Activated naive CD8-positive, alpha-beta T cell treated with anti-CD3 and anti-CD28 coated beads, Interleukin-2, amount 10 ng/mL, durations not matched to agents 7 days and 5 days (primary cell): ENCODE results near the gene FOXO1. TPM values are rescaled to one million over a fixed set of nuclear protein-coding genes. Genes with fewer than 3 reads are reported as not detected.
A peak's percentile ranks its signal among the peaks of the same experiment; 100 is the strongest.

Experiments
- ATAC-seq: fragments of 150-1000 bp; cut with Tn5 transposase; one replicate; pipeline ENCODE4 v1.10.0; 2021; ENCODE audit warnings: low read depth, moderate library complexity
- POLR2A ChIA-PET: fragments of 350-600 bp; sonication (Branson Sonifier 250); formaldehyde crosslinking; loops from one replicate; lab custom pipeline; 2021; ENCODE audit warnings: antibody characterized with exemption; lab: Charles Lee
- DNase-seq: peaks from one replicate; pipeline ENCODE4 v3.0.0; 2021
- H3K27ac Mint-ChIP-seq: one replicate; pipeline ENCODE4 v1.8.0; 2022; ENCODE audit warnings: mild to moderate bottlenecking, mixed read lengths
- H3K27me3 Mint-ChIP-seq: one replicate; pipeline ENCODE4 v1.8.0; 2022; ENCODE audit warnings: mild to moderate bottlenecking, moderate library complexity, mixed read lengths
- H3K36me3 Mint-ChIP-seq: one replicate; pipeline ENCODE4 v1.8.0; 2021; ENCODE audit warnings: mild to moderate bottlenecking, mixed read lengths
- H3K4me1 Mint-ChIP-seq: one replicate; pipeline ENCODE4 v1.8.0; 2021; ENCODE audit warnings: mixed read lengths
- H3K4me3 Mint-ChIP-seq: one replicate; pipeline ENCODE4 v1.8.0; 2022; ENCODE audit warnings: mild to moderate bottlenecking, moderate library complexity, mixed read lengths
- H3K9me3 Mint-ChIP-seq: one replicate; pipeline ENCODE4 v1.8.0; 2021; ENCODE audit warnings: mixed read lengths
- total RNA-seq, 2 experiments: library from RNA; stranded (reverse); gene quantifications; one replicate each; pipeline ENCODE4 v1.2.3, GENCODE V29; 2021

Gene FOXO1
- total RNA-seq, 2 experiments from 2014 or later, result 36.7 to 39.8 TPM

DNA sequence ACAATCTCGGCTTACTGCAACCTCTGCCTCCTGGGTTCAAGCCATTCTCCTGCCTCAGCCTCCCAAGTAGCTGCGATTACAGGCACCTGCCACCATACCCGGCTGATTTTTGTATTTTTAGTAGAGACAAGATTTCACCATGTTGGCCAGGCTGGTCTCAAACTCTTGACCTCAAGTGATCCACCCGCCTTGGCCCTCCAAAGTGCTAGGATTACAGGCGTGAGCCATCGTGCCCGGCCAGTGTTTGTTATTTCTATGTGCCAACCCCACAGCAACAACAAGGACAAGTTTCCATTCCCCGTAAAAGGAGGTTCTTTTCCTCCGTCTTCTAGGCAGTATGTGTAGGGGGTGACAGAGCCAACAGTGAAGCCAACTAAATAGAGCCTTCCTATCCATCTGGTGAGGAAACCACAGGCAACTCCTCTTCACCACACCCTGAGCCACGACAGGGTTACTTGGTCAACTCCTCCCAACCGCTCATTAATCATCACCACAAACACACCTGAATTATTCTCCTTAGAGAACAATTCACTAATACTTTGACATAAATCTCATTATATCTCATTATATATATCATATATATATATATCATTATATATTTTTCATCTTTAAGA is 25.5 kb downstream of the FOXO1 start:
- H3K4me1 Mint-ChIP-seq, result peaks cover 67% of the 10 kb centered on the region
- peak overlapping the region; percentile 62 for H3K27ac Mint-ChIP-seq
- POLR2A ChIA-PET, result interaction anchor here (1.2 kb wide), 1 partner anchor 11 kb away, joined by 5 read pairs; no protein-coding TSS in a partner anchor
- DNase-seq, result no peak
- H3K27me3 Mint-ChIP-seq, result no peaks in the 10 kb centered on the region
- peak overlapping the region; percentile 57 for H3K4me3 Mint-ChIP-seq
- H3K9me3 Mint-ChIP-seq, result peaks cover 1% of the 10 kb centered on the region
- ATAC-seq, result peak; percentile 25
- peaks cover 20% of the 10 kb centered on the region for H3K36me3 Mint-ChIP-seq

GRCh38 chr13:40640202-40640601 is 26.2 kb downstream of the FOXO1 start:
- Mint-ChIP-seq H3K36me3 (peaks cover 17% of the 10 kb centered on the region), H3K27me3 (no peaks in the 10 kb centered on the region), H3K4me1 (peaks cover 65% of the 10 kb centered on the region), H3K4me3 (no peak overlapping the region), H3K9me3 (peaks cover 1% of the 10 kb centered on the region), H3K27ac (no peak overlapping the region)
- POLR2A ChIA-PET, result interaction anchor here (1.2 kb wide), 1 partner anchor 10 kb away, joined by 5 read pairs; no protein-coding TSS in a partner anchor
- ATAC-seq (peak; percentile 55), DNase-seq (no peak)

DNA sequence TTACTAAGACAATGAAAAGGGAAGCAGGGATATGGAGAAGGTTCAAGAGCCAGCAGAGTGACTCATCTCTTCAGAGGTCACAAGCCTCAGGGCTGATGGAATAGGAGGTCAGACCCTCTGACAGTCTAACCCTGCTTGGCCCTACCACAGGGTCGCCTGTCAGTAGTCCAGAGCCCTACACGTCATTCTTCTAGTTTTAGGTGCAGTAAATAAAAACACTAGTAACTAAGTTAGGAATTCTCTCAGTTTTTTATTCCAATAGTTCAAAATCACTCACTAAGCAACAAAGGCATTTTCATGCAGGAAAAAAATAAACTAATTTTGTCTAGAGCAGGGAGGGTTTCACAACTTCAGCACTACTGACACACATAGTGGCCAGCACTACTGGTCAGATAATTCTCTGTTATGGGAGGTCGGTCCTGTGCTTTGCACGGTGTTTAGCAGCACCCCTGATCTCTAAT is 27.2 kb downstream of the FOXO1 start:
- POLR2A ChIA-PET, result interaction anchor here (1.2 kb wide), 1 partner anchor 9 kb away, joined by 5 read pairs; no protein-coding TSS in a partner anchor
- no peak overlapping the region for H3K4me3 Mint-ChIP-seq

DNA sequence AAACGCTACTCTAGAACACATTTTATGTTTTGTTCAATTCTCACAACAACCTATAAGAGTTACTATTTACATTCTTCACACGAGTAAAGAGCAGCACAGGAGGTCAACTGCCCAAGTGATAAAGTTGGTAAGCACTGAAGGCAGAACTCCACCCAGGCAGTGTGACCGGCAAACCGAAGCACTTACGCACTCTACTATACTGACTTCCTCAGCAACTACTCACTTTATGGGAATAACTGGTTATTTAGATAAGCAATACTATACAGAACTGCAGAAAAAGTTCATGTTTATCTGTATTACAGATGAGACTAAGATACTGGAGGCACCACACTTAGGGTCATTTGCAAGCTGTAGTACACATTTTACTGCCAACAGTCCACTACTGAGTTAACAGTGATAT is 28.8 kb downstream of the FOXO1 start:
- peaks cover 1% of the 10 kb centered on the region for H3K9me3 Mint-ChIP-seq
- H3K4me3 Mint-ChIP-seq, result no peak overlapping the region
- peaks cover 20% of the 10 kb centered on the region for H3K36me3 Mint-ChIP-seq
- POLR2A ChIA-PET, result interaction anchor here (0.7 to 0.8 kb wide), 2 partner anchors 10 to 24 kb away, joined by 3 to 4 read pairs; no protein-coding TSS in a partner anchor
- H3K4me1 Mint-ChIP-seq, result peaks cover 59% of the 10 kb centered on the region
- H3K27me3 Mint-ChIP-seq, result no peaks in the 10 kb centered on the region
- ATAC-seq, result no peak
- peak overlapping the region; percentile 21 for H3K27ac Mint-ChIP-seq
- DNase-seq, result no peak

More for the DNA sequence above, 27.2 kb downstream of the FOXO1 start:
- Mint-ChIP-seq H3K4me1 (peaks cover 60% of the 10 kb centered on the region), H3K27me3 (no peaks in the 10 kb centered on the region), H3K27ac (no peak overlapping the region), H3K36me3 (peaks cover 17% of the 10 kb centered on the region), H3K9me3 (peaks cover 1% of the 10 kb centered on the region)
- DNase-seq (no peak), ATAC-seq (no peak)

DNA sequence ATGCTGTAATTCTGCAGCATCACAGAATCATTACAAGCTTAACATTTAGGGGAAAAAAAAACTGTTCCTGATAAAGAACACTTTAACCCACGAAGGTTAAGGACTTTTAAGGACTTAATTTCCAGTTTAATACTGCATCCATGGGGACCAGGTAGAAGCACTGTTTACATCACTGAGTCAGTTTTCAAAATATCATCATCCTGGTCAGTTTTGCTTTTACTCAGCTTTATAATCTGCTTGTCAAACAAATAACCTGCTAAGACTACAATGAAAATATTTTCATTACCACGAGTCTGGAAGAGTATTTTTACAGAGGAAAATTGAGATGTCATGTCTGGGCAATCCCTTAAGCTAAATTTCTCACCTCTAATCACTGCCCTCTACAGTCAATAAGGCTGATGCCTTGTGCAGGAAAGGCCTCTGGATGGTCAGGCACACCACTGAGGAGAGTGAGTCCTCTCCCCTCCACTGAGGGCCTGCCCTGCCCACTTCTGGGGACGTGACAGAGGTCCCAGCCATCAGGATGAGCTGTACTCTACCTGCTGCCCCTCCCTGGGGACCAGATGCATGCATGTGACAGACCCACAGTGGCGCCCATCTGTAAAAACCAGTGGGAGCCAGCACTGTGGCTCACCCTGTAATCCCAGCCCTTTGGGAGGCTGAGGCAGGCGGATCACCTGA is 31.0 kb downstream of the FOXO1 start:
- POLR2A ChIA-PET, result no interaction called here
- Mint-ChIP-seq H3K9me3 (no peaks in the 10 kb centered on the region), H3K4me3 (no peak overlapping the region), H3K27ac (no peak overlapping the region), H3K4me1 (peaks cover 55% of the 10 kb centered on the region), H3K27me3 (no peaks in the 10 kb centered on the region), H3K36me3 (peaks cover 16% of the 10 kb centered on the region)
- DNase-seq (no peak), ATAC-seq (no peak)

DNA sequence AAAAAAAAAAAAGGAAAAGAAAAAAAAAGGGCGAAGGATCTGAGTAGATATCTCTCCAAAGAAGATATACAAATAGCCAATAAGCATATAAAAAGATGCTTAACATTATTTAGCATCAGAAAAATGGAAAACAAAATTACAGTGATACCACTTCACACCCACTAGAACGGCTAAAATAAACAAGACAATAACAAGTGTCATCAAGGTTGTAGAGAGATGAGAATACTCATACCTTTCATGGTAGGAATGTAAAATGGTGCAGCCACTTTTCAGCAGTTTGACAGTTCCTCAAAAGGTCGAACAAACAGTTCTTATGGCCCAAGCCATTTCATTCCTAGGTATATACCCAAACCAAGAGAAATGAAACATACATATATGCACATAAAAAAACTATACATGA is 33.5 kb downstream of the FOXO1 start:
- DNase-seq, result no peak
- Mint-ChIP-seq H3K27ac (peak overlapping the region; percentile 12), H3K36me3 (peaks cover 19% of the 10 kb centered on the region), H3K4me1 (peaks cover 55% of the 10 kb centered on the region), H3K9me3 (no peaks in the 10 kb centered on the region), H3K27me3 (no peaks in the 10 kb centered on the region), H3K4me3 (no peak overlapping the region)
- POLR2A ChIA-PET, result no interaction called here
- no peak for ATAC-seq

DNA sequence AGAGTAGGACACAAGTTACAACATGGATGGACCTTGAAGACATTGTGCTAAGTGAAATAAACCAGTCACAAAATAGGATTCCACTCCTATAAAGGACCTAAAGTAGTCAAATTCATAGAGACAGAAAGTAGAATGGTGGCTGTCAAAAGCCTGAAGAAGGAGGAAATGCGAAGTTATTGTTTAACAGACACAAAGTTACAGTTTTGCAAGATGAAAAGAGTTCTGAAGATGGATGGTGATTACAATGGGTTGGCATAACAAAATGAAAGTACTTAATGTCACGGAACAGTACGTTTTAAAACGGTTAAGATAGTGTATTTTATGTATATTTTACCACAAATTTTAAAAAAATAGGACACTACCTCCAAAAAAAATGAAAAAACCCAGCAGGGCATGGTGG is 34.8 kb downstream of the FOXO1 start:
- H3K27ac Mint-ChIP-seq, result peak overlapping the region; percentile 64
- ATAC-seq, result peak; percentile 28
- H3K27me3 Mint-ChIP-seq, result no peaks in the 10 kb centered on the region
- no peaks in the 10 kb centered on the region for H3K9me3 Mint-ChIP-seq
- DNase-seq, result no peak
- peaks cover 24% of the 10 kb centered on the region for H3K36me3 Mint-ChIP-seq
- H3K4me1 Mint-ChIP-seq, result peaks cover 52% of the 10 kb centered on the region
- POLR2A ChIA-PET, result interaction anchor here (1.1 kb wide), 1 partner anchor 17 kb away, joined by 3 read pairs; no protein-coding TSS in a partner anchor
- H3K4me3 Mint-ChIP-seq, result peak overlapping the region; percentile 63

GRCh38 chr13:40629678-40630384 is 36.6 kb downstream of the FOXO1 start:
- Mint-ChIP-seq H3K9me3 (no peaks in the 10 kb centered on the region), H3K36me3 (peaks cover 27% of the 10 kb centered on the region), H3K27ac (peak overlapping the region; percentile 13), H3K27me3 (no peaks in the 10 kb centered on the region), H3K4me3 (peak overlapping the region; percentile 12), H3K4me1 (peaks cover 52% of the 10 kb centered on the region)
- peak; percentile 35 for ATAC-seq
- POLR2A ChIA-PET, result interaction anchor here (1.5 kb wide), 1 partner anchor 10 kb away, joined by 5 read pairs; no protein-coding TSS in a partner anchor
- no peak for DNase-seq

DNA sequence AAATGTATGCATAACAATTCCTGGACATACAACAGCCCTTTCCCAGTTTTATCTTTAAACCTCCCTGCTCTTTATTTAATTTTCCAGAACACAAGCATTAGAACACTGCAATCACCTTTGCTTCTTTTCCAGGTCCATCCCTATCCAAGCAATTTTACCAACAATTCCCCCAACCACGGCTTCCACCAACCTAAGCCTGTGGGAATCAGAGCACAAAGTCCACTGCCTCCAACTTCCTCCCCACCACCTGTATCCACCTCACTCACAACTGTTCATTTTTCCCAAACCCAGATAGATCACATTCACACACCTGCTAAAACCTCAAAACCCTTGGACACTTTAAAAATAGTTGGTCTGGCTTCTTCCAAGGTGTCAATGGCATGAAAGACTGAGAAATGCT is 39.5 kb downstream of the FOXO1 start:
- POLR2A ChIA-PET, result no interaction called here
- DNase-seq, result no peak
- H3K9me3 Mint-ChIP-seq, result no peaks in the 10 kb centered on the region
- H3K27me3 Mint-ChIP-seq, result no peaks in the 10 kb centered on the region
- no peak for ATAC-seq
- peak overlapping the region; percentile 5 for H3K27ac Mint-ChIP-seq
- H3K4me1 Mint-ChIP-seq, result peaks cover 56% of the 10 kb centered on the region
- no peak overlapping the region for H3K4me3 Mint-ChIP-seq
- peaks cover 25% of the 10 kb centered on the region for H3K36me3 Mint-ChIP-seq

- ATAC-seq (no peak), DNase-seq (no peak)
- POLR2A ChIA-PET, result no interaction called here
- H3K4me1 Mint-ChIP-seq, result peaks cover 54% of the 10 kb centered on the region
- no peaks in the 10 kb centered on the region for H3K9me3 Mint-ChIP-seq
- peak overlapping the region; percentile 23 for H3K27ac Mint-ChIP-seq
- peaks cover 24% of the 10 kb centered on the region for H3K36me3 Mint-ChIP-seq
- no peaks in the 10 kb centered on the region for H3K27me3 Mint-ChIP-seq
- H3K4me3 Mint-ChIP-seq, result no peak overlapping the region
Measured at GRCh38 chr13:40626561-40626960, 39.9 kb downstream of the FOXO1 start.

DNA sequence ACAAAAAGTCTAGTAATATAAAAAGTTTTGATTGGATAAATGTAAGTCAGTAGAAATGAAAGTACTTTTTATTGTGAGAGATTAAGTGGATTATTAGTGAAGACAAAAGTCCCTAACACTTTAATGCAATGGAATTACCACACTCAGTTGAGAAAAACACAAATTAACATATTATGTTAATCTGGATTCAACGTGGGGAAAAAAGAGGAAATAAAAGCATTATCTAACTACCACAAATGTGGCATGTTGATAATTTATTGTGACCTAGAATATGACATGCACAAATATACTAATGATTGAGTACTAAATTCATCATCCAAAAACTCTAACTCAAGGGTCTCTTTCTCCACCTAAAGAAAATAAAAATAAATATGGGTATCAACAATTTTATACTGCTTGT is 41.5 kb downstream of the FOXO1 start:
- no peak for DNase-seq
- Mint-ChIP-seq H3K27me3 (no peaks in the 10 kb centered on the region), H3K4me1 (peaks cover 48% of the 10 kb centered on the region), H3K9me3 (no peaks in the 10 kb centered on the region), H3K4me3 (no peak overlapping the region), H3K27ac (no peak overlapping the region), H3K36me3 (peaks cover 28% of the 10 kb centered on the region)
- POLR2A ChIA-PET, result no interaction called here
- no peak for ATAC-seq

GRCh38 chr13:40624383-40624782 is 42.1 kb downstream of the FOXO1 start:
- ATAC-seq, result no peak
- Mint-ChIP-seq H3K4me3 (no peak overlapping the region), H3K27me3 (no peaks in the 10 kb centered on the region), H3K4me1 (peaks cover 48% of the 10 kb centered on the region), H3K9me3 (no peaks in the 10 kb centered on the region), H3K27ac (no peak overlapping the region), H3K36me3 (peaks cover 34% of the 10 kb centered on the region)
- POLR2A ChIA-PET, result interaction anchor here (0.8 kb wide), 1 partner anchor 10 kb away, joined by 3 read pairs; no protein-coding TSS in a partner anchor
- DNase-seq, result no peak

DNA sequence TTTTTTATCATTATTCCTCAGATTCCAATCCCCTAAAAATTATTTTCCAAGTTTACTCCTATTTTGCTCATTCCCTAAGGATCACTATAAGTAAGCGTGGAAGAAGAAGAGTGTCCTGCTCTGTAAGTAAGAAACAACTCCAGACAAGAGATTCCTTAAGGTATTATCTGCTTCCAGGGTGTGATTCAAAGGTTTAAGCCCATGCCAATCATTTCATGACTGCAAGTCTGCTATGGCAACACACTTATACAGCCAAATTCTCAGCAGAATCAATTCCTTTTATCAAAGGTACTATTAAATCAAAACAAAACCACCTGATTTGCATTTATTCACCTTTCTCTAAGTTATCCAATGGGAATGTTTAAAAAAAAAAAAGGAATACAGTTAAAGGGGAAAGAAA is 43.7 kb downstream of the FOXO1 start:
- no peak for ATAC-seq
- H3K27ac Mint-ChIP-seq, result no peak overlapping the region
- no peak for DNase-seq
- H3K9me3 Mint-ChIP-seq, result no peaks in the 10 kb centered on the region
- H3K4me1 Mint-ChIP-seq, result peaks cover 54% of the 10 kb centered on the region
- no peak overlapping the region for H3K4me3 Mint-ChIP-seq
- POLR2A ChIA-PET, result no interaction called here
- H3K36me3 Mint-ChIP-seq, result peaks cover 35% of the 10 kb centered on the region
- H3K27me3 Mint-ChIP-seq, result no peaks in the 10 kb centered on the region
